Activated CD8-positive, alpha-beta memory T cell treated with anti-CD3 and anti-CD28 coated beads for 36 hours (primary cell): ENCODE measurements around the gene SIX4. TPM values are rescaled to one million over a fixed set of nuclear protein-coding genes. Genes with fewer than 3 reads are reported as not detected.

Experiments
- CTCF ChIA-PET: fragments of 350-600 bp; sonication (Branson Sonifier 250); formaldehyde crosslinking; loops from one replicate; lab custom pipeline; 2021; ENCODE audit warnings: antibody characterized with exemption; lab: Charles Lee
- POLR2A ChIA-PET: fragments of 350-600 bp; sonication (Branson Sonifier 250); formaldehyde crosslinking; loops from one replicate; lab custom pipeline; 2021; ENCODE audit warnings: antibody characterized with exemption; lab: Charles Lee
- total RNA-seq, 2 experiments: library from RNA; stranded (reverse); gene quantifications; one replicate each; pipeline ENCODE4 v1.2.3, GENCODE V29; 2021

The SIX4 gene
- total RNA-seq, 2 experiments from 2014 or later = 0.10 to 0.17 TPM

DNA sequence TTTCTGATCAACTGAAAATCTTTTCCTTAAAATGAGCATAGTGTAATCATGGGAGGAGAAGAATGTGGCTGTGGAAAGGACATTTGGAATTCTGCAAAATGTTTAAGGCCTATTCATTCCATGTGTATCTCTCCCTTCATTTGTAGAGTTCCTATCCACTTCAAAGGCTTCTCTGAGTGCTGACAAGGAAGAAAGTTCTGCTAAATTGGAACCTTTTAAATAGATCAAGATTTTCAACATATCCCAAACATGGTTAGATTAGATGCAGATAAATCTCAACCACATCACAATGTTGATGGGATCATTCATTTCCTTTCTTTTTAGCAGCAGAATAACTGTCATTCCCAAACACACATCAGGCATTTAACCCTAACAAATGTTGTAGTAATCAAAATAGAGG is 46.5 kb downstream of the SIX4 start:
- ChIA-PET POLR2A (no interaction called here), CTCF (no interaction called here)

DNA sequence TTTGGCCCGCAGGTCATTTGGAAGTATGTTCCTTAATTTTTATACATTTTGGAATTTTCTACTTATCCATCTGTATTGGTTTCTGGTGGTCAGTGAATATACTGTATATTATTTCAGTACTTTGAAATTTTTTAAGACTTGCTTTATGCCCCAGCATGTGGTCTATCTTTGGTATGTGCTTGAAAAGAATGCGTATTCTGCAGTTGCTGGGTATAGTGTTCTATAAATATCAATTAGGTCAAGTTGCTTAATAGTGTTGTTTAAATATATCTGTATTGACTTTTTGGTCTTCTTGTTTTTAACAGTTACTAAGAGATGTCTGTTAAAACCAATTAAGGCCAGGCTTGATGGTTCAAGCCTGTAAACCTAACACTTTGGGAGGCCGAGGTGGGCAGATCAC is 53.2 kb downstream of the SIX4 start:
- CTCF ChIA-PET = no interaction called here

GRCh38 chr14:60668431-60669112 is 55.6 kb downstream of the SIX4 start:
- ChIA-PET POLR2A (no interaction called here), CTCF (no interaction called here)

More for the DNA sequence above, 53.2 kb downstream of the SIX4 start:
- POLR2A ChIA-PET = no interaction called here

GRCh38 chr14:60665177-60665550 is 59.0 kb downstream of the SIX4 start:
- ChIA-PET POLR2A (no interaction called here), CTCF (interaction anchor here (0.6 kb wide), 1 partner anchor 199 kb away, joined by 3 read pairs; no protein-coding TSS in a partner anchor)

DNA sequence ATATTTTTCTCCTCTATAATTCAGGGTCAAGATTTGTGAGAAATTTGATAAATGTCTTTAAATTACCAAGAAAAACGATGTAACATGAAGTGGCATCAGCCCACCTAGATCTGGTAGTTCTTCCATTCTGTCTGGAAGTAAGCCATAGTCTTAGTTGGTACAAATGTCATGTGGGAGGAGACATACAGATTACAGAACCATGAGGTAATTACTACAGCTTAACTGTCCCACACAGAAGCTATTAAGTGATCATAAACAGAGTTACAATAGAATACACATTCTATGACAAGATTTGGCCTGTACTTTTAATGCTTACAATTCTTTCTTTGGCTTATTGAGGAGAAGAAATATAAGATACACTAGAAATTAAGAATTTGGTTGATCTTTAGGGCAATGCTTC is 61.2 kb downstream of the SIX4 start:
- CTCF ChIA-PET = no interaction called here

GRCh38 chr14:60661721-60662120 is 62.4 kb downstream of the SIX4 start:
- ChIA-PET CTCF (no interaction called here), POLR2A (no interaction called here)

More for the DNA sequence above, 61.2 kb downstream of the SIX4 start:
- POLR2A ChIA-PET = no interaction called here

Other genes with a start within 250 kb of the SIX4 start
- not detected for gene C14orf39, start 238.3 kb downstream of the SIX4 start, total RNA-seq
- not detected for gene SIX6, start 215.2 kb downstream of the SIX4 start, total RNA-seq
- gene SIX1, start 74.9 kb downstream of the SIX4 start, total RNA-seq = not detected
- gene MNAT1, start 10.4 kb upstream of the SIX4 start, total RNA-seq = 10 to 100 TPM; 40.6 to 42.5 TPM